Esophagus squamous epithelium (tissue), 4 donors: ENCODE data around the gene CHGA.

ENCODE experiments used
- CTCF ChIP-seq, 6 experiments: fragments of 450-650 bp in 4 of 6; fragments of 200-600 bp in 2 of 6; sonication (generic) in 2 of 6; IDR thresholded peaks; one replicate each; pipeline ENCODE4 v1.5.1; 2016 to 2019; ENCODE audit warnings: antibody characterized with exemption in 6 of 6, mild to moderate bottlenecking in 4 of 6, moderate library complexity in 4 of 6
- POLR2A ChIP-seq, 4 donors: fragments of 450-650 bp; IDR thresholded peaks; one replicate each; pipeline ENCODE4 v1.6.1; 2017; ENCODE audit warnings: antibody characterized with exemption in 4 of 4, mild to moderate bottlenecking in 4 of 4, moderate library complexity in 3 of 4

- no peak for TF ChIP-seq CTCF (IDR thresholded peaks at IDR 0.05)
- TF ChIP-seq POLR2A (IDR thresholded peaks at IDR 0.05), result no peak
These were observed 39.9 kb upstream of the CHGA start for GRCh38 chr14:92883066-92883465.
